Breast epithelium (tissue), 3 donors: ENCODE data around the gene LSAMP.

ENCODE experiments used
- CTCF ChIP-seq, 3 donors: fragments of 450-650 bp; IDR thresholded peaks; one replicate each; pipeline ENCODE4 v1.5.1; 2016 to 2017; ENCODE audit warnings: antibody characterized with exemption in 3 of 3, mild to moderate bottlenecking in 3 of 3, moderate library complexity in 3 of 3
- POLR2AphosphoS5 ChIP-seq, 3 donors: sonication (generic); formaldehyde crosslinking; IDR thresholded peaks; one replicate each; pipeline ENCODE4 v1.6.1; 2017; ENCODE audit warnings: antibody characterized with exemption in 3 of 3

- TF ChIP-seq CTCF (IDR thresholded peaks at IDR 0.05) (no peak), POLR2AphosphoS5 (IDR thresholded peaks at IDR 0.05) (no peak)
These were observed 178.2 kb downstream of the LSAMP start for GRCh38 chr3:116267116-116267515.
